Activated CD4-positive, alpha-beta T cell treated with anti-CD3 and anti-CD28 coated beads, Interleukin-2, amount 10 ng/mL, durations not matched to agents 7 days and 5 days (primary cell): Measurements from ENCODE around the gene TCERG1. TPM values are rescaled to one million over a fixed set of nuclear protein-coding genes. Genes with fewer than 3 reads are reported as not detected.

Source experiments
- CTCF ChIA-PET: fragments of 350-600 bp; sonication (Branson Sonifier 250); formaldehyde crosslinking; loops from one replicate; lab custom pipeline; 2021; ENCODE audit warnings: antibody characterized with exemption; lab: Charles Lee
- POLR2A ChIA-PET: fragments of 350-600 bp; sonication (Branson Sonifier 250); formaldehyde crosslinking; loops from one replicate; lab custom pipeline; 2021; ENCODE audit warnings: antibody characterized with exemption; lab: Charles Lee
- DNase-seq: peaks from one replicate; pipeline ENCODE4 v3.0.0-alpha.2; 2020
- H3K27ac Mint-ChIP-seq: one replicate; pipeline ENCODE4 v1.8.0; 2021; ENCODE audit warnings: mild to moderate bottlenecking, moderate library complexity, mixed read lengths
- H3K27me3 Mint-ChIP-seq: one replicate; pipeline ENCODE4 v1.8.0; 2021; ENCODE audit warnings: mixed read lengths
- H3K36me3 Mint-ChIP-seq: one replicate; pipeline ENCODE4 v1.8.0; 2021; ENCODE audit warnings: low read depth, mixed read lengths
- H3K4me1 Mint-ChIP-seq: one replicate; pipeline ENCODE4 v1.8.0; 2021; ENCODE audit warnings: mixed read lengths
- H3K4me3 Mint-ChIP-seq: one replicate; pipeline ENCODE4 v1.8.0; 2021; ENCODE audit warnings: mild to moderate bottlenecking, moderate library complexity, mixed read lengths
- H3K9me3 Mint-ChIP-seq: one replicate; pipeline ENCODE4 v1.8.0; 2021; ENCODE audit warnings: mixed read lengths
- total RNA-seq, 2 experiments: library from RNA; stranded (reverse); gene quantifications; one replicate each; pipeline ENCODE4 v1.2.3, GENCODE V29; 2021

The TCERG1 gene
- total RNA-seq, 2 experiments from 2014 or later = 85.2 to 95.3 TPM

DNA sequence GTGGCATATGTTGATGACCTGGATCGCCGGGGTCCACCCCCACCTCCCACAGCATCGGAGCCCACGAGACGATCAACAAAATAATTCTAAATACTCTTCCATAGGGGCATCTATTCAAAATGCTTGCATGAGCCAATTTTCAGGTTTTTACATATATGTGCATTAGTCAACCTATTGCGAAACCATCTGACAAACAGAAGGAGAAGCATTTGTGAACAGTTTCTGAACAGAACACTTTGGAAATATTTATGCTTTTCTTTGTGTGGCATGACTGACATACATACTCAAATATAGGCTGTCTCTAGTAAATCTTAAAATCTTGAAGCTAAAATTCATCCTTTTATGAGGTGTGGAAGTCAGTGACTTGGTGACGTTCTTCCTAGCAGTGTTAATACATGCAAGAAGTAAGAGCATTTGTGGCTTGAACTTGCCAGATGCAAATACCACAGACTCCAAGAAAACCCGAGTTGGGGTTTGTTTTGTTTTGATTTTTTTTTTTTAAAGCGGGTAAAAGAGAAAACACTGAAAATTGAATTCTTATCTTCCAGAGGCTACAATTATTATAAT lies 63.5 kb downstream of the TCERG1 start:
- peaks cover 35% of the 10 kb centered on the region for H3K36me3 Mint-ChIP-seq
- no peak overlapping the region for H3K27ac Mint-ChIP-seq
- H3K4me3 Mint-ChIP-seq = no peak overlapping the region
- ChIA-PET CTCF (interaction anchor here (0.6 kb wide), 2 partner anchors 11 to 81 kb away, joined by 3 read pairs; no protein-coding TSS in a partner anchor), POLR2A (no interaction called here)
- H3K9me3 Mint-ChIP-seq = no peaks in the 10 kb centered on the region
- no peaks in the 10 kb centered on the region for H3K4me1 Mint-ChIP-seq
- H3K27me3 Mint-ChIP-seq = no peaks in the 10 kb centered on the region
- DNase-seq = no peak

DNA sequence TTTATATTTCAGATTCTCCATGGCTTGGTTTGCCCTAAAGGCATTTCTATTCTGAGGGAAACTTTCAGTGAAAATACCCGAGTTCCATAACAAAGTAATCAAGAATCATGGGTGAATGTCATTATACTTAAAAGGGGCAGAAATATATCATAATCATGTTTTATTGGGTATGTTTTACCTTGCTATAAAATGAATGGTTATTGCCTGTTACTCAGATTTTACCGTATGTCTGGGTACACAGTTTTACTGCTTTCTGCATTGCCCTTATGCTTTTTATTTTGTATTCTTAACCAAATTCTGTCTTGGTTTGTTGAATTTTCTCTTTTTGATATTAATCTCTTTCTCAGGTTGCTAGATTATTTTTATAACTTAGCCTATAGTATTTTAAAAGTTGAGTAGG lies 66.3 kb downstream of the TCERG1 start:
- DNase-seq = no peak
- no peaks in the 10 kb centered on the region for H3K9me3 Mint-ChIP-seq
- H3K36me3 Mint-ChIP-seq = peaks cover 25% of the 10 kb centered on the region
- ChIA-PET CTCF (interaction anchor here (0.5 kb wide), 1 partner anchor 221 kb away, joined by 3 read pairs; no protein-coding TSS in a partner anchor), POLR2A (interaction anchor here (0.7 kb wide), 1 partner anchor 39 kb away, joined by 3 read pairs; no protein-coding TSS in a partner anchor)
- H3K27me3 Mint-ChIP-seq = no peaks in the 10 kb centered on the region
- H3K4me1 Mint-ChIP-seq = no peaks in the 10 kb centered on the region
- no peak overlapping the region for H3K27ac Mint-ChIP-seq
- no peak overlapping the region for H3K4me3 Mint-ChIP-seq

DNA sequence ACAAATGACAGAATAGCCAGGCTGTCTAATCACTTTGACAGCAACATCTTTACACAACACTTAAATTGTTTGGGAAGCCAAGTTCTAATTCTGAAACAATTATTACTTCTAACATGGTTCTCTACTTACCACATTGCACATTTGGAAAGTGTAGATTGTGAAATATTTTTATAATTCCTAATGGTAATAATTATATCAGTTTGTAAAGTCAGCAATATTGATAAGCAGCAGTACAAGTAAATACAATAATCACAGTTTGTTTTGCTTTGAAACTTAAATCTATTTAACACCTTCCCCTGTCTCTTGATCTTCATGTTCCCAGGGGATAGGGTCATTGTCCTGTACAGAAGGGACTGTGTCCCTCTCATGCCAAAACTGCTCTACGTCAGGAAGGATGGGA lies 67.4 kb downstream of the TCERG1 start:
- CTCF ChIA-PET = no interaction called here
- Mint-ChIP-seq H3K36me3 (peaks cover 17% of the 10 kb centered on the region), H3K4me3 (no peak overlapping the region), H3K27me3 (no peaks in the 10 kb centered on the region), H3K4me1 (no peaks in the 10 kb centered on the region), H3K27ac (no peak overlapping the region), H3K9me3 (no peaks in the 10 kb centered on the region)
- DNase-seq = no peak
- POLR2A ChIA-PET = no interaction called here

DNA sequence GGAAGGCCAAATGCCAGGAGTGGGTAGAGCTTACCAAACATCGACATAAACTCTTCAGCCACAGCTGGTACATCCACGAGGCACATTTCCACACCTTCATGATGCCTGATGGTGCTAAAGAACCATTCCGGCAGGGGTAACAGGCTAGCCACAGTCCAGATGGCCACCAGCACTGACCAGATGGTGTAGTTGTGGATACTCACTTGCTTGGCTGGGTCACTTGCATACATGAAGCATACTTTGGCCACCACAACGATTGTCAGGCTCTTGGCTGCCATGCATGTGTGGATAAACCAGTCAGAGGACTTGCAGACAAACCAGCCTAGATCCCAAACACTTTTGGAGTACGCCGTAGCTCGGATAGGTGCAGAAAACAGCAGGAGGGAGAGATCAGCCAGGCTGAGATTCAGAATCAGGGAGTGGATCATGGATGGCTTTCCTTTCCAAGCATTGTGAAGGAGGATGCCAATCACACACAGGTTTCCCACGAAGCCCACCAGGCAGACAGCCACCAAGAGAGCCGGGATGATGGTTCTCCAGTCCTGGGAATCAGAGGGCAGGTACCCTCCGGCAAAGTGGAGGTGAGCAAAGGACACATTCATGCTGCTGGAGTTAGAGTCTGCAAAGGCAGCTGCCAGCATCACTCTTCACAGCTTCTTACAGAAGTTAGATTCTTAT lies 68.5 kb downstream of the TCERG1 start:
- no peaks in the 10 kb centered on the region for H3K4me1 Mint-ChIP-seq
- CTCF ChIA-PET = interaction anchor here (1.9 kb wide), 1 partner anchor 12 kb away, joined by 5 read pairs; no protein-coding TSS in a partner anchor

DNA sequence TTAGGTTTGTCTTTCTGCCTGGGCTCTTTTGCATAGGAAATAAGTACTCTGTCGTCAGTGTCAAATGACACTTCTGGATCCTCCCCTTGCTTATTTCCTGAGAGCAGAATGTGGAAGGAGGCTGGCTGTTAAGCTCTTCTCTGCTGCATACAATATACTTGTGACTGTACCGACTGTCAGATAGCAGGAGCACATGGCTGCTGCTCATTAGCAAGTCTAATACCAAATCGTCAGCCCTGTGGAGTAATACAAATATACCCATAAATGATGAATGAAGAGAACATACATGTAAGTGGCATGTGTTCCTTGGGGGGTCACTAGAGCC lies 69.0 kb downstream of the TCERG1 start, which contains the start of gene GPR151:
Gene GPR151, minus strand, starts transcription at position 40 of the 325 bp plus-strand sequence. CDS start 77 bp downstream, outside the sequence.
- DNase-seq = no peak
- Mint-ChIP-seq H3K4me1 (no peaks in the 10 kb centered on the region), H3K36me3 (peaks cover 4% of the 10 kb centered on the region), H3K27ac (no peak within 1 kb of the TSS), H3K9me3 (no peaks in the 10 kb centered on the region), H3K27me3 (no peaks in the 10 kb centered on the region), H3K4me3 (no peak within 1 kb of the TSS)
- ChIA-PET POLR2A (no interaction called here), CTCF (interaction anchor here (1.5 to 1.9 kb wide), 2 partner anchors 12 to 26 kb away, joined by 5 read pairs; no protein-coding TSS in a partner anchor)

More for the DNA sequence above, 68.5 kb downstream of the TCERG1 start:
- POLR2A ChIA-PET = interaction anchor here (0.6 kb wide), 1 partner anchor 1268 kb away, joined by 3 read pairs; no protein-coding TSS in a partner anchor
- Mint-ChIP-seq H3K4me3 (no peak overlapping the region), H3K36me3 (peaks cover 9% of the 10 kb centered on the region), H3K27me3 (no peaks in the 10 kb centered on the region), H3K27ac (no peak overlapping the region), H3K9me3 (no peaks in the 10 kb centered on the region)
- DNase-seq = no peak

DNA sequence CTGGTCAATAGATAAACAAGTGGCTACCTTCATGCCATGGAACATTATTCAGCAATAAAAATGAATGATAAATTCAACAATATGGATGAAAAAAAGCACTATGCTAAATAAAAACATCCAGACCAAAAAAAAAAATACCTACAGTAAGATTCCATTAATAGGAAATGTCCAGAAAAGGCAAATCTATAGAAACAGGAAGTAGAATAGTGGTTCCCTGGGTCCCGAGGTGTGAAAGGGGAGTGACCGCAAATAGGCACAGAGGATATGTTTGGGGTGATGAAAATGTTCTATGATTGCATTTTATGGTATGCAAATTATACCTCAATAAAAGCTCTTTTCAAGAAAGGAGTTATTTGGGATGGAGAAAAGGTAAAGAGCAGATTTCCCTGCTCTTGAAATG lies 72.4 kb downstream of the TCERG1 start:
- ChIA-PET CTCF (interaction anchor here (0.6 to 0.7 kb wide), 2 partner anchors 17 to 19 kb away, joined by 3 to 4 read pairs; no protein-coding TSS in a partner anchor), POLR2A (no interaction called here)
- no peak for DNase-seq
- no peaks in the 10 kb centered on the region for H3K4me1 Mint-ChIP-seq
- H3K27ac Mint-ChIP-seq = no peak overlapping the region
- no peaks in the 10 kb centered on the region for H3K9me3 Mint-ChIP-seq
- H3K36me3 Mint-ChIP-seq = no peaks in the 10 kb centered on the region
- peaks cover 2% of the 10 kb centered on the region for H3K27me3 Mint-ChIP-seq
- no peak overlapping the region for H3K4me3 Mint-ChIP-seq

DNA sequence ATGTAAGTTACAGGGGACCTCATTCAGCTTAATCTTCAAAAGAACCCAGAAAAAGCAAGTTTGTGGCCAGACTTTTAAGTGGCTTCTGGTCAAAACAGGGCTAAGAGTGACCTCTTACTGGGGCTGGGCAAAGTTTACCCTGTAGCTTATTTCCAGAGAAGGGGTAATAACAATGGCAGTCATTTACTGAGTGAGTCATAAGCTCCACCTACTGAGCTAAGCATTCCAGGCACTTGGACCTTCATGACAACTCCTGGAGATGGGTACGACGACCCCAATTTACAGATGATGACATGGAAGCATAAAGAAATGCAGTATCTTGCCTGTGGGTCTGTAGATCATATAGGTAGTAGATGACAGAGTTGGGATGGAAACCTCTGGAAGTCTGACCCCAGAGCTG lies 73.6 kb downstream of the TCERG1 start:
- no peaks in the 10 kb centered on the region for H3K4me1 Mint-ChIP-seq
- no peak overlapping the region for H3K4me3 Mint-ChIP-seq
- no peak overlapping the region for H3K27ac Mint-ChIP-seq
- peaks cover 2% of the 10 kb centered on the region for H3K27me3 Mint-ChIP-seq
- ChIA-PET CTCF (no interaction called here), POLR2A (no interaction called here)
- no peaks in the 10 kb centered on the region for H3K9me3 Mint-ChIP-seq
- H3K36me3 Mint-ChIP-seq = no peaks in the 10 kb centered on the region
- no peak for DNase-seq

DNA sequence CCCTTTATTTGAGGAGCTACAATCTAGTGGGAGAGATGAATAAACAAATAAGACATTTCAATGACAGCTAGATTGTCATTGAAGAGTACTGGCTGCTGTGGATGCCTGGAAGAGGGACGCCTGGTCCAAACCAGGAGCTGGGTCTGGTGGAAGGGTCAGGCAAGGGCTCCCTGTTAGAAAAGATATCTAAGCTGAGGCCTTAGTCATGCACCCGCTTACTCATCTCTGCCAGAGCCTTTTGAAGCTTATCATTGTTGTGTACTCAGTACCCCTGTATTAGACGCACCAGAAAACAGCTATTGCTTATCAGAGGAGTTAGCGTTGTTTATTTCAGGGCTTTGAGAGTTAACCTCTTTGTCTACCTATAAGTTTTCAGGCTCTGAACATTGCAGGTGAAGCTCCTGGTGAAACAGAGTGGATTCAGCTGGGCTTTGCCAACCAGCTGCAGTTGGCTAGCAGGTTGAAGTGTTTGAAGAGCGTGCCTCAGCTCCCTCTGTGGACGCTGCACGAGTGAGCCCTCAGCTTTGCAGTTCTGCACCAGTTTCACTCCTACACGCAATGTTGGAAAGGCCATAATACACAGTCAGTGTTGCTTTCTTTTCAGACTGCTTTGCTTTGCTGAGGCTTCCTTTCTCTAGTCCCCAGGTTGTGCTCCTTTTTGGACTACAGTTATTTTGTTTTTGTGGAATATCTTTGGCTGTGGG lies 74.4 kb downstream of the TCERG1 start:
- H3K27ac Mint-ChIP-seq = no peak overlapping the region
- no peaks in the 10 kb centered on the region for H3K4me1 Mint-ChIP-seq
- ChIA-PET CTCF (interaction anchor here (0.7 kb wide), 1 partner anchor 458 kb away, joined by 3 read pairs; no protein-coding TSS in a partner anchor), POLR2A (no interaction called here)
- no peak for DNase-seq
- no peak overlapping the region for H3K4me3 Mint-ChIP-seq
- no peaks in the 10 kb centered on the region for H3K9me3 Mint-ChIP-seq
- no peaks in the 10 kb centered on the region for H3K36me3 Mint-ChIP-seq
- H3K27me3 Mint-ChIP-seq = peaks cover 2% of the 10 kb centered on the region

DNA sequence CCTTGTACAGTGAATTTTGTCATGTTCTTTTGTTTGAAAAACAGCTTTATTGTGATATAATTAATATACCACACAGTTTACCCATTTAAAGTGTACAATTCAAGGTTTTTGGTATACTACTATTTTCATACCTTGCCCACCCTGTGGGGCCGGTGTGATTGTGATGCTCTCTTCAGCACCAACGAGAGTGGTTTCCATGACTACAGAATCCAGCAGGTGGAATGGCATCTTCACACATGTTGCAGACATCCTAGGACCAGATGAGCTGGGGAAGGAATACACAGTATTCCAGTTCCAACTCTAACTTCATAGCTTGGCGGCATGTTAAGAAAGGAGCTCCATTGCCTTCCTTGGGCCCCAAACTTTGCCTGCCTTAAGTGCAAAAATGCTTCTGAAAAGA lies 76.6 kb downstream of the TCERG1 start:
- ChIA-PET CTCF (interaction anchor here (0.6 to 1.0 kb wide), 3 partner anchors 9 to 357 kb away, joined by 3 to 4 read pairs (median 3); partner anchors contain the start of gene TCERG1), POLR2A (no interaction called here)
- Mint-ChIP-seq H3K9me3 (no peaks in the 10 kb centered on the region), H3K27me3 (peaks cover 6% of the 10 kb centered on the region), H3K27ac (no peak overlapping the region), H3K36me3 (no peaks in the 10 kb centered on the region), H3K4me1 (no peaks in the 10 kb centered on the region), H3K4me3 (no peak overlapping the region)
- no peak for DNase-seq

DNA sequence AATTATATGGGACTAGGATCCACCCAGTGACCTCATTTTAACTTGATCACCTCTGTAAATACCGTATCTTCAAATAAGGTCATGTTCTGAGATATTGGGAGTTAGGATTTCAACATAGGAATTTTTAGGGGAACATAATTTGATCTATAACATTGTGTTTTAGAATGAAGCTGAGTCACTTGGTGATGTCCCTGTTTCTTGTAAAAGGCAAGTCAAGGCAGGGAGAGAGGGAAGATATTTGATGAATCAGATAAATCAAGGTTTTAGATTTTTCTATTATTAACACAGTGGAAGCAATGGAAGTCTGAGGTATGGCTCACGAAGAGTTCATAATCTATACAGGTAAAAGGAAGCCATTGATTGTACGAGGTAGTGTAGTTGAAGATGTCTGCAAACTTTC lies 80.7 kb downstream of the TCERG1 start:
- no peak overlapping the region for H3K27ac Mint-ChIP-seq
- H3K36me3 Mint-ChIP-seq = no peaks in the 10 kb centered on the region
- CTCF ChIA-PET = interaction anchor here (1.0 kb wide), 2 partner anchors 8 to 11 kb away, joined by 3 read pairs; no protein-coding TSS in a partner anchor
- H3K4me3 Mint-ChIP-seq = no peak overlapping the region
- POLR2A ChIA-PET = no interaction called here
- peaks cover 3% of the 10 kb centered on the region for H3K27me3 Mint-ChIP-seq
- no peaks in the 10 kb centered on the region for H3K9me3 Mint-ChIP-seq
- DNase-seq = no peak
- H3K4me1 Mint-ChIP-seq = peaks cover 9% of the 10 kb centered on the region

DNA sequence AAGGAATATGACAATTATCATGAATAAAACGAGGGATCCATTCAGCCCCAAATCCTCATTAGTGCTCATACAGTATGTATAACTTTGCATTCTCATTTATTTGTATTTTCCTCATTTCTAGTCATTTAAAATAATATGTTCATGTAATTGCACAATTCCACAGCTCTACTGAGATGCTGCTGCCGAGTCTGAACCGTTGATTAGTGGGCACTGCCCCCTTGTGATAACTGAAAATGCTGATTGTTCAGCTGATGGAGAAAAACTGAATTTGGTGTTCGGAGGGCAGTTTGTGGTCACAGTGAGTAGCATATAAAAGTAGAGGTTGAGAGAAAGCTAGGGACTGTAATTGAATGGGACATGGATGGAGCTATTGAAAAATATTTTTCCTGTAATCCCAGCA lies 81.1 kb downstream of the TCERG1 start:
- POLR2A ChIA-PET = no interaction called here
- Mint-ChIP-seq H3K36me3 (no peaks in the 10 kb centered on the region), H3K27ac (no peak overlapping the region), H3K4me1 (peaks cover 10% of the 10 kb centered on the region), H3K27me3 (peaks cover 3% of the 10 kb centered on the region), H3K9me3 (no peaks in the 10 kb centered on the region), H3K4me3 (no peak overlapping the region)
- CTCF ChIA-PET = no interaction called here
- no peak for DNase-seq

DNA sequence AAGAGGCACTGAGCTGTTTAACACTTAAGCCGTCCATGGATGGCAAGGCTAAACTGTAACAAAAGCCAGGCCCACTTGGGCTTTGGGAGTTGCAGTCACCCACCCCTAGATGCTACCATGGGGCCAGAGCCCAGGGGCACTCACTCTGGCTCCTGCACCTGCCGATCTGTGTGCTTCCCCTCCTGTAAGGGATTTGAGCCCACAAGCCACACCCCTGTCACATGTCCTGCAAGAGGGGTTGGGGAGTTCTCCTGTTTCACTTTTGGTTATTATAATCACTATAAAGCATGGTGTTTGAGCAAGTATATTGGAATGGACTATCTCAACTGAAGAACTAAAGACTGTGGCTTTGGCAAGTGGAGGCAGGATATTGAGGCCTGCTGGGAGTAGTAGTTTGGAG lies 82.9 kb downstream of the TCERG1 start:
- Mint-ChIP-seq H3K9me3 (no peaks in the 10 kb centered on the region), H3K27ac (no peak overlapping the region), H3K4me1 (peaks cover 13% of the 10 kb centered on the region), H3K4me3 (no peak overlapping the region), H3K27me3 (peaks cover 3% of the 10 kb centered on the region), H3K36me3 (no peaks in the 10 kb centered on the region)
- peak; percentile 35 for DNase-seq
- ChIA-PET POLR2A (no interaction called here), CTCF (no interaction called here)
